Aorta (tissue), 5 donors: Measurements from ENCODE around the gene LFNG. TPM values are rescaled to one million over a fixed set of nuclear protein-coding genes. Genes with fewer than 3 reads are reported as not detected.

Experiments used
- ATAC-seq: fragments of 200-7000 bp; cut with Tn5 transposase; one replicate; pipeline ENCODE4 v1.9.1; 2022; ENCODE audit warnings: moderate library complexity; ENCODE audit not compliant: low FRiP score
- DNase-seq, 2 donors: peaks; one replicate each; pipeline ENCODE4 v3.0.0-alpha.2; 2020
- H3K27ac ChIP-seq, 2 donors: one replicate each; pipeline ENCODE4 v1.5.1; 2013; ENCODE audit warnings: low read length in 2 of 2, mild to moderate bottlenecking in 2 of 2, moderate library complexity in 2 of 2, control low read depth in 1 of 2, inconsistent platforms in 1 of 2, low read depth in 1 of 2
- H3K27me3 ChIP-seq, 2 donors: one replicate each; pipeline ENCODE4 v1.6.1; 2013; ENCODE audit warnings: control low read depth in 1 of 2, low read length in 1 of 2, mild to moderate bottlenecking in 1 of 2, moderate library complexity in 1 of 2; ENCODE audit not compliant: insufficient read depth in 2 of 2, control insufficient read depth in 1 of 2
- H3K36me3 ChIP-seq, 2 donors: one replicate each; pipeline ENCODE4 v1.6.1; 2013; ENCODE audit warnings: control low read depth in 1 of 2, low read length in 1 of 2, mild to moderate bottlenecking in 1 of 2; ENCODE audit not compliant: insufficient read depth in 2 of 2, control insufficient read depth in 1 of 2
- H3K4me1 ChIP-seq, 2 donors: one replicate each; pipeline ENCODE4 v1.6.1; 2013; ENCODE audit warnings: low read length in 2 of 2, control low read depth in 1 of 2, mild to moderate bottlenecking in 1 of 2, moderate library complexity in 1 of 2; ENCODE audit not compliant: insufficient read depth in 2 of 2, control insufficient read depth in 1 of 2
- H3K4me3 ChIP-seq, 2 donors: one replicate each; pipeline ENCODE4 v1.5.1; 2013; ENCODE audit warnings: low read length in 2 of 2, control low read depth in 1 of 2, mild to moderate bottlenecking in 1 of 2
- H3K9me3 ChIP-seq: one replicate; pipeline ENCODE4 v1.6.1; 2013; ENCODE audit warnings: mild to moderate bottlenecking, low read length; ENCODE audit not compliant: control insufficient read depth
- WGBS, 2 donors: extraction: QIAGEN DNeasy Blood & Tissue Kit; methylation state at CpG; one replicate each; pipeline ENCODE4 v1.1.7; 2013; 5-methylcytosine and 5-hydroxymethylcytosine counted together
- intact Hi-C, 2 donors: fragments of 100-400 bp; cut with DNase I; formaldehyde crosslinking; loops; one replicate each; pipeline versions ENCODE4 v1.14.2 to v1.15.0; 2022
- polyA plus RNA-seq, 2 donors: library from polyadenylated mRNA; stranded (reverse); fragments of 200-250 nt; gene quantifications; one replicate each; pipeline ENCODE4 v1.2.3, GENCODE V29; 2013
- total RNA-seq, 2 donors: library from RNA; stranded (reverse); fragmentation: NEBNext Ultra II Directional; extraction: Animal tissue kit (Norgen Biotek cat#: 25700); gene quantifications; one replicate each; pipeline ENCODE4 v1.2.1, GENCODE V29; 2021
- donor health status: healthy with polysubstance abuse.
- donor health status: Bipolar disorder and iron deficiency.
- donor health status: DM: no; HTN: no; CAD: no.
- donor health status: DM: no; HTN: no; CAD: no.
- donor health status: DM: yes; HTN: yes; CAD: no.

LFNG gene
- total and polyA plus RNA-seq, 4 donors = 2.3 to 30.6 (median 9.9) TPM

DNA sequence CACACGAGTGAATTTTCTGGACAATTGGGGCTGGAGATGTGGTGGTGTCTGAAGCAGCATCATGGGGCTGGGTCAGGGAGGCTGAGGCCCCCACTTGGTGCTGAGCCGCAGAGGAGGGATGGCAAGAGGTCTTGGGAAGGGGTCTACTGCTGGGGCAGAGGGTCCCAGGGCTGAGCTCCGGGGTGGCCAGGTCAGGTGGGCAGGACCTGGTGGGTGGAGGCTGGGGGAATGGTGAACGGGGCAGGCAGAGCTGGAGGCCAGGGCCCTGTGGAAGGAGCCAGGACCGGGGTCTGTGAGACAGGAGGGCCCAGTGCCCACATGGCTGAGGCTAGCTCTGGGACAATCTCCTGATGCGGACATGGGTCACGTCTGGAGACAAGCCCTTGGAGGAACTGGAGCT lies 20.4 kb upstream of the LFNG start:
- H3K27ac ChIP-seq = no peak overlapping the region
- intact Hi-C loops = no loop called here
- no peaks in the 10 kb centered on the region for H3K36me3 ChIP-seq
- H3K4me1 ChIP-seq = no peaks in the 10 kb centered on the region
- H3K27me3 ChIP-seq = no peaks in the 10 kb centered on the region
- no peak overlapping the region for H3K4me3 ChIP-seq
- DNase-seq (no peak), ATAC-seq (no peak)
- WGBS, 2 donors = 84 to 89% methylated on average over 7 of the region's 7 CpGs
- H3K9me3 ChIP-seq = no peaks in the 10 kb centered on the region

GRCh38 chr7:2499719-2500430 lies 19.7 kb upstream of the LFNG start:
- Histone ChIP-seq H3K9me3 (no peaks in the 10 kb centered on the region), H3K27ac (no peak overlapping the region), H3K27me3 (no peaks in the 10 kb centered on the region), H3K4me3 (no peak overlapping the region), H3K4me1 (no peaks in the 10 kb centered on the region), H3K36me3 (no peaks in the 10 kb centered on the region)
- 90 to 92% methylated on average over 24 to 27 of the region's 27 CpGs for WGBS, 2 donors
- intact Hi-C loops = no loop called here
- DNase-seq = no peak
- ATAC-seq = no peak

GRCh38 chr7:2500701-2501100 lies 18.9 kb upstream of the LFNG start:
- H3K27ac ChIP-seq = no peak overlapping the region
- no peaks in the 10 kb centered on the region for H3K4me1 ChIP-seq
- 90 to 94% methylated on average over 12 of the region's 12 CpGs for WGBS, 2 donors
- H3K9me3 ChIP-seq = no peaks in the 10 kb centered on the region
- intact Hi-C loops = no loop called here
- no peak for ATAC-seq
- H3K4me3 ChIP-seq = no peak overlapping the region
- no peaks in the 10 kb centered on the region for H3K27me3 ChIP-seq
- no peak for DNase-seq
- H3K36me3 ChIP-seq = no peaks in the 10 kb centered on the region

- H3K9me3 ChIP-seq = no peaks in the 10 kb centered on the region
- intact Hi-C loops = no loop called here
- WGBS, 2 donors = 85 to 86% methylated on average over 9 of the region's 9 CpGs
These were observed 17.5 kb upstream of the LFNG start for GRCh38 chr7:2501947-2502646.

GRCh38 chr7:2502647-2502966 lies 17.0 kb upstream of the LFNG start:
- intact Hi-C loops = no loop called here
- Histone ChIP-seq H3K27me3 (no peaks in the 10 kb centered on the region), H3K9me3 (no peaks in the 10 kb centered on the region), H3K4me3 (no peak overlapping the region), H3K36me3 (no peaks in the 10 kb centered on the region), H3K4me1 (no peaks in the 10 kb centered on the region), H3K27ac (no peak overlapping the region)
- DNase-seq (no peak), ATAC-seq (no peak)
- 68 to 70% methylated on average over 12 to 13 of the region's 13 CpGs for WGBS, 2 donors

More at GRCh38 chr7:2501947-2502646, 17.5 kb upstream of the LFNG start:
- DNase-seq (no peak), ATAC-seq (no peak)
- no peaks in the 10 kb centered on the region for H3K27me3 ChIP-seq
- no peak overlapping the region for H3K4me3 ChIP-seq
- no peaks in the 10 kb centered on the region for H3K36me3 ChIP-seq
- H3K27ac ChIP-seq = no peak overlapping the region
- H3K4me1 ChIP-seq = no peaks in the 10 kb centered on the region

DNA sequence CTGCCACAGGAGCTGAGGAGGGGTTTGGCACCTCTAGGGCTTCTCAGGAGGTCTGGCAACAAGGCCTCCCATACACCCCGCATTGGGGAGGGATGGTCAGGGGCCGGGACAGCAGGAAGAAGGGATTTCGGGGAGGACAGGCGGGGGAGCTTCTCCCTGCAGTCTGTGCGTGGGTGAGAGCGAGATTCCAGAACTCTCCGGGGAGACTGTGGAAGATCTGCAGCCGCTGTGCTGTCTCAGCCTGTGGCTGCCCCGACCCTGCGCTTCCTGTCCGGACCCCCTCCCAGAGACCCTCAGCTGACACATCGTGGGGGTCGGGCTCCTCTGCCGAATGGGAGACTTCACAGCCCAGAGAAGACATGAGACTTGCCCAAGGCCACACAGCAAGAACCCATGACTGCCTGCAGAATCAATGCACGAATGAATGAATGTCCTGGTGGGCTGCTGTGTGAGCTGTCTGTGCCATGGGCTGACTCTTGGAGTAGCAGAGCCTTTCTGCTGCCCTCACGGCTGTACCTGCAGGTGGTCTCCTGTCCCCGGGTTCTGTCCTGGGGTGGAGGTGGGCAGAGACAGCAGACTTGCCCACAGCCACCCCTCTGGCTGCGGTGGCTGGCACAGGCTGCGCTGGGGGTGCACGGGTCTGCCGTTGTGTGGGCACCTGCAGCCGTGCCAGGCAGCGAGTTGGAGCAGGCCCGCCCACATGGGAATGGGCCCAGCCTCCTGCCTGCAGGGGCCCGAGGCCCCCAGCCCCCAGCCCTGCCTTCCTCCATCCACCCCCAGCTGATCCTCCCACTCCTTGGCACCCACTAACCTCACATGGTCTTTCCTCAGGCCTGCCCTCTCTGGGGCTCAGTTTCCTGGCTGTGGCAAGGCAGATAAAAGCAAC lies 16.3 kb upstream of the LFNG start:
- Histone ChIP-seq H3K4me1 (no peaks in the 10 kb centered on the region), H3K27ac (no peak overlapping the region), H3K4me3 (no peak overlapping the region), H3K36me3 (no peaks in the 10 kb centered on the region), H3K27me3 (no peaks in the 10 kb centered on the region), H3K9me3 (no peaks in the 10 kb centered on the region)
- intact Hi-C loops = no loop called here
- DNase-seq (no peak), ATAC-seq (no peak)
- 56 to 66% methylated on average over 22 to 25 of the region's 25 CpGs for WGBS, 2 donors

- no peaks in the 10 kb centered on the region for H3K27me3 ChIP-seq
- WGBS, 2 donors = 86 to 92% methylated on average over 14 to 21 of the region's 21 CpGs
- ATAC-seq = no peak
These were observed 15.3 kb upstream of the LFNG start for GRCh38 chr7:2504128-2504888.

DNA sequence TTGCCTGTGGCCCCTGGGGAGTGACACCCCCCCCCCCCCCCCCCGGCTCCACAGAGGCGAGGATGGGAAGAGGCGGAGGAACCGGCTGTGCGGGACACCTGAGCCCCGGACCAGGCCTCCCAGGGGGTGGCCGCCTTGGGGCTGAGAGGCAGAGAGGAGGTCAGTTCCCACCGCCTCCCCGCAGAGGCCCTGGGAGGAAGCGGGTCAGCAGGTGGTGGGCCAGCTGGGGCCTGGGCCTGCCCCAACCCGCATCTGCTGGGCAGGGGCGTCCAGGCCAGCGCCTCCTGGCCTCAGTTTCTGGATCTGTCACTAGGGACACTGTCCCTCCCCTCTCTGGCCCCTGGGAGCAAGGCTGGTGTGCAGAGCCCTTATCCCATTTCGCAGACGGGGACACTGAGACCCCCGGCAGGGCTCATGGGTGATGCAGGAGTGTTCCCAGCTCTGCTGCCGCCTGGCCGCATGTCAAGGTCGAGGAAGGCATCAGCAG lies 14.6 kb upstream of the LFNG start:
- no peak for DNase-seq
- ATAC-seq = no peak
- H3K4me3 ChIP-seq = no peak overlapping the region
- H3K9me3 ChIP-seq = no peaks in the 10 kb centered on the region
- intact Hi-C loops = no loop called here
- H3K36me3 ChIP-seq = no peaks in the 10 kb centered on the region
- H3K4me1 ChIP-seq = no peaks in the 10 kb centered on the region
- 92 to 95% methylated on average over 13 to 19 of the region's 19 CpGs for WGBS, 2 donors
- no peaks in the 10 kb centered on the region for H3K27me3 ChIP-seq
- H3K27ac ChIP-seq = no peak overlapping the region

More at GRCh38 chr7:2504128-2504888, 15.3 kb upstream of the LFNG start:
- intact Hi-C loops = no loop called here
- no peaks in the 10 kb centered on the region for H3K9me3 ChIP-seq
- H3K4me3 ChIP-seq = no peak overlapping the region
- H3K36me3 ChIP-seq = no peaks in the 10 kb centered on the region
- DNase-seq = no peak
- no peak overlapping the region for H3K27ac ChIP-seq
- no peaks in the 10 kb centered on the region for H3K4me1 ChIP-seq
